Activated CD8-positive, alpha-beta memory T cell treated with anti-CD3 and anti-CD28 coated beads, Interleukin-2, amount 50 U/mL, for 48 hours (primary cell): ENCODE data around the gene PANX1.
"Not testable (repeated sequence)": the region's sequence is repeated elsewhere in the genome, so short reads cannot be mapped to it uniquely, and the experiment has no call there.

Source experiments
- DNase-seq: peaks from one replicate; pipeline ENCODE4 v3.0.0-alpha.2; 2020

Gene PANX1

GRCh38 chr11:94150704-94151685, 22.4 kb downstream of the PANX1 start:
- DNase-seq: no peak

- no peak for DNase-seq
Observed at GRCh38 chr11:94151903-94152677, 23.4 kb downstream of the PANX1 start.

GRCh38 chr11:94152678-94153065, 24.0 kb downstream of the PANX1 start:
- DNase-seq: no peak

GRCh38 chr11:94153320-94153719, 24.7 kb downstream of the PANX1 start:
- DNase-seq: no peak

- DNase-seq: no peak
Observed at GRCh38 chr11:94154095-94154856, 25.6 kb downstream of the PANX1 start.

- not testable (repeated sequence) for DNase-seq
Observed at GRCh38 chr11:94157339-94157738, 28.7 kb downstream of the PANX1 start.

- no peak for DNase-seq
Observed at GRCh38 chr11:94168882-94169281, 40.2 kb downstream of the PANX1 start.

GRCh38 chr11:94169516-94169915, 40.9 kb downstream of the PANX1 start:
- DNase-seq: no peak

GRCh38 chr11:94169930-94170545, 41.4 kb downstream of the PANX1 start:
- no peak for DNase-seq

GRCh38 chr11:94170953-94171352, 42.3 kb downstream of the PANX1 start:
- no peak for DNase-seq

- peak; percentile 71 for DNase-seq
Observed at GRCh38 chr11:94171693-94172440, 43.2 kb downstream of the PANX1 start.

- DNase-seq: no peak
Observed at GRCh38 chr11:94175535-94175934, 46.9 kb downstream of the PANX1 start.

- no peak for DNase-seq
Observed at GRCh38 chr11:94178331-94178730, 49.7 kb downstream of the PANX1 start.

GRCh38 chr11:94179696-94180095, 51.1 kb downstream of the PANX1 start:
- no peak for DNase-seq

- no peak for DNase-seq
Observed at GRCh38 chr11:94181526-94181925, 52.9 kb downstream of the PANX1 start.

GRCh38 chr11:94181943-94182342, 53.3 kb downstream of the PANX1 start:
- no peak for DNase-seq

GRCh38 chr11:94183251-94183885, 54.7 kb downstream of the PANX1 start:
- DNase-seq: no peak

GRCh38 chr11:94183886-94184264, 55.2 kb downstream of the PANX1 start:
- peak; percentile 65 for DNase-seq

- DNase-seq: no peak
Observed at GRCh38 chr11:94184362-94184761, 55.7 kb downstream of the PANX1 start.

- DNase-seq: no peak
Observed at GRCh38 chr11:94184846-94185245, 56.2 kb downstream of the PANX1 start.

- no peak for DNase-seq
Observed at GRCh38 chr11:94185416-94186084, 56.9 kb downstream of the PANX1 start.
